Hepatocyte (in vitro differentiated cells): ENCODE data around the gene CHMP1B.

Experiments
- EZH2phosphoT487 ChIP-seq: fragments of 200-600 bp; sonication (generic); IDR thresholded peaks from one replicate; pipeline ENCODE4 v1.6.1; 2018; ENCODE audit warnings: antibody characterized with exemption, mild to moderate bottlenecking, low read depth, moderate library complexity; ENCODE audit not compliant: unreplicated experiment, severe bottlenecking
- TF ChIP-seq, protein P1 (sequence below): fragments of 200-600 bp; sonication (generic); IDR thresholded peaks from 2 replicates; pipeline ENCODE4 v1.5.1; 2016; ENCODE audit warnings: antibody characterized with exemption, mild to moderate bottlenecking; ENCODE audit not compliant: poor library complexity

DNA sequence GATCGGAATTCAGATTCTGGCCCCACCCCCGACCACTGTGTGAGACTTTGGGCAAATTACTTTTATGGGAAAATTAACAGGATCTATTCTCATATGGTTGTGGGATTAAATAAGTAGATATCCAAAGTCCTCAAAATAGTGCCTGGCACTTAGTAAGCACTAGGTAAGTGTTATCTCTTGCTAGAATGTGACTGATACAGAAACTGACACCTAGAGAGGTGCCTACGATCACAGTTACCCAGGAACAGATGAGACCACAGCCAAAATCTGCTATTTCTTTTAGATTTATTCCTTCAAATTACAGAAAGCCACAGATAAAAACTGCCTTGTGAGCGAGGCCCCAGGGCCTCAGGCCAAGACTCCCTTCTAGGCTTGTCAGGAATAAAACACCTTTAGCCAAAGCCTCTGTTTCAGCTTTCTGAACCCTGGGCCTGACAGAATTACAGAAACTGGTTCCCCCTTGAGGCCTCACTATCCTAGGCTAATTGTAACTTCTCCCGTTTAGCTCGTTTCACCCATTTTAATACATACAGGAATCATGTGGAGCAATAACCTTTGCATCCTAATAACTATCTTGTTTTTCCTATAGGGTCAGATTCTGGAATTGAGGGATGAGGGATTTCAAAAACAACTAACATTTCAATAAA is 22.3 kb upstream of the CHMP1B start:
- TF ChIP-seq, protein P1, sequence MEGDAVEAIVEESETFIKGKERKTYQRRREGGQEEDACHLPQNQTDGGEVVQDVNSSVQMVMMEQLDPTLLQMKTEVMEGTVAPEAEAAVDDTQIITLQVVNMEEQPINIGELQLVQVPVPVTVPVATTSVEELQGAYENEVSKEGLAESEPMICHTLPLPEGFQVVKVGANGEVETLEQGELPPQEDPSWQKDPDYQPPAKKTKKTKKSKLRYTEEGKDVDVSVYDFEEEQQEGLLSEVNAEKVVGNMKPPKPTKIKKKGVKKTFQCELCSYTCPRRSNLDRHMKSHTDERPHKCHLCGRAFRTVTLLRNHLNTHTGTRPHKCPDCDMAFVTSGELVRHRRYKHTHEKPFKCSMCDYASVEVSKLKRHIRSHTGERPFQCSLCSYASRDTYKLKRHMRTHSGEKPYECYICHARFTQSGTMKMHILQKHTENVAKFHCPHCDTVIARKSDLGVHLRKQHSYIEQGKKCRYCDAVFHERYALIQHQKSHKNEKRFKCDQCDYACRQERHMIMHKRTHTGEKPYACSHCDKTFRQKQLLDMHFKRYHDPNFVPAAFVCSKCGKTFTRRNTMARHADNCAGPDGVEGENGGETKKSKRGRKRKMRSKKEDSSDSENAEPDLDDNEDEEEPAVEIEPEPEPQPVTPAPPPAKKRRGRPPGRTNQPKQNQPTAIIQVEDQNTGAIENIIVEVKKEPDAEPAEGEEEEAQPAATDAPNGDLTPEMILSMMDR: no peak
- TF ChIP-seq EZH2phosphoT487: no peak
